Peyer's patch (tissue), 4 donors: ENCODE results near the gene YKT6. TPM values are rescaled to one million over a fixed set of nuclear protein-coding genes. Genes with fewer than 3 reads are reported as not detected.

Experiments used
- DNase-seq, 3 donors: peaks; one replicate each; pipeline ENCODE4 v3.0.0-alpha.2; 2017 to 2019
- H3K27ac ChIP-seq, 4 donors: fragments of 200-600 bp; sonication (generic); one replicate each; pipeline ENCODE4 v1.5.1; 2016 to 2019
- H3K27me3 ChIP-seq, 2 donors: fragments of 200-600 bp; sonication (generic); one replicate each; pipeline ENCODE4 v1.5.1; 2019
- H3K36me3 ChIP-seq, 3 donors: fragments of 200-600 bp; sonication (generic); one replicate each; pipeline ENCODE4 v1.5.1; 2016 to 2019
- H3K4me1 ChIP-seq, 4 donors: fragments of 200-600 bp; sonication (generic); one replicate each; pipeline ENCODE4 v1.5.1; 2016 to 2019
- H3K4me3 ChIP-seq, 4 donors: fragments of 200-600 bp; sonication (generic); 1 replicate in 3 of 4; 2 replicates in 1 of 4; pipeline ENCODE4 v1.5.1; 2016 to 2019; ENCODE audit warnings: mild to moderate bottlenecking in 1 of 4
- H3K9me3 ChIP-seq, 4 donors: fragments of 200-600 bp; sonication (generic); one replicate each; pipeline ENCODE4 v1.5.1; 2016 to 2019; ENCODE audit warnings: mild to moderate bottlenecking in 1 of 4
- CTCF ChIP-seq, 6 experiments: fragments of 450-650 bp in 4 of 6; fragments of 200-600 bp in 2 of 6; sonication (generic) in 1 of 6; IDR thresholded peaks; one replicate each; pipeline ENCODE4 v1.5.1; 2017 to 2019; ENCODE audit warnings: antibody characterized with exemption in 6 of 6, mild to moderate bottlenecking in 3 of 6, moderate library complexity in 1 of 6
- POLR2A ChIP-seq, 2 donors: fragments of 450-650 bp; IDR thresholded peaks; one replicate each; pipeline ENCODE4 v1.5.1; 2017; ENCODE audit warnings: antibody characterized with exemption in 2 of 2, mild to moderate bottlenecking in 2 of 2, moderate library complexity in 2 of 2
- total RNA-seq, 4 donors: library from RNA; depleted of rRNA; stranded (reverse); fragments of >200 nt; gene quantifications; one replicate each; pipeline ENCODE4 v1.1.0, GENCODE V29; 2016

Gene YKT6
- total RNA-seq, 4 donors from 2014 or later: 55.2 to 76.5 (median 67.0) TPM

DNA sequence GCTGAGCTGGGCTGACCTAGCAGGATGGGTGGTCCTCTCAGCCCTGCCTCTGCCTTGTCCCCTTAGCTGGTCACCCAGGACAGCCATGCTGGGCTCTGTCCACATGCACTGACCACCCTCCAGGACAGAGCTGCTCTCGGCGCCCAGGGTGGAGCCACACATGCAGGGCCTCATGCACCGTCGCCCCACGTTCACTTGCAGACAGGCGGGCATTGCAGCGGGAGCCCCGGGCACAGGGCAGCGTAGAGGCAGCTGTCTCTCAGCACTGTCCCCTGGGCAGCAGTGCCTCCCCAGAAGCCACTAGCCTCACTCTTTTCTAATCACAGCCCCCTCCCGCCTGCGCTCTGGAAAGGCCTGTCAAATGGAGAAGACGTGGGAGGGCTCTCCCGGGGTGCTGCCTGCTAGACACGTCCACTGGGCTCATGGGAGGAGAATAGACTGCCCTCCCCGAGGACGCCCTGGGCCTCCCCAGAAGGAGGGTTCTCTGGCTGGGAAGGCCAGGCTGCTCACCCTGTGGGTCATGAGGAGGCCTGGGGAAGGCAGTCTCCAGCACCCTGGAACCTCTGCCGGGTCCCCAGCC is 37.4 kb downstream of the YKT6 start:
- TF ChIP-seq CTCF (IDR thresholded peaks at IDR 0.05) (no peak), POLR2A (IDR thresholded peaks at IDR 0.05) (no peak)
- Histone ChIP-seq H3K4me3 (no peak overlapping the region), H3K27ac (no peak overlapping the region), H3K9me3 (no peaks in the 10 kb centered on the region), H3K27me3 (no peaks in the 10 kb centered on the region), H3K4me1 (no peaks in the 10 kb centered on the region), H3K36me3 (no peaks in the 10 kb centered on the region)
- no peak for DNase-seq

- no peak overlapping the region for H3K4me3 ChIP-seq
- no peaks in the 10 kb centered on the region for H3K27me3 ChIP-seq
- no peaks in the 10 kb centered on the region for H3K36me3 ChIP-seq
- no peaks in the 10 kb centered on the region for H3K9me3 ChIP-seq
- H3K4me1 ChIP-seq: no peaks in the 10 kb centered on the region
- DNase-seq: no peak
- H3K27ac ChIP-seq: no peak overlapping the region
- TF ChIP-seq CTCF (IDR thresholded peaks at IDR 0.05) (no peak), POLR2A (IDR thresholded peaks at IDR 0.05) (no peak)
Measured at GRCh38 chr7:44239361-44239760, 38.6 kb downstream of the YKT6 start.

DNA sequence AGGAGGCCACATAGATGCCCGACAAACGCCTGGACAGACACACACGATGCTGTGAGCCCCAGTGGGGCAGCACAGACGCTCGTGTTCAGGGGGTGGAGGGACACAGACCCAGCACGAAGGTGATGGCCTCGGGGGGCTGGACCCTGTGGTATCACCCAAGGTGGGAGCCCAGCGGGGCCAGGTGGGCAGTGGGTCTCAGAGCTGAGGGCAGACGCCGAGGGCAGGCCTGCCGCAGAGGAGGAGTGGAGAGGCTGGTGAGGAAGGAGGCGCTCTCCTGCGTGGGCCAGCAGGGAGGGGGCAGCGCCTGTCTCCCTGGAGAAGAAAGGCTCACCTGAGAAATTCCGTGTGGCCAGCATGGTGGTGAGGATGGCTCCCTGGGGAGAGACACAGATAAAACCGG is 39.6 kb downstream of the YKT6 start:
- DNase-seq: no peak
- H3K27ac ChIP-seq: no peak overlapping the region

GRCh38 chr7:44240983-44241510 is 40.3 kb downstream of the YKT6 start:
- Histone ChIP-seq H3K4me3 (peak overlapping the region in 2 of 4 donors; percentile 36 to 47), H3K36me3 (no peaks in the 10 kb centered on the region), H3K27me3 (no peaks in the 10 kb centered on the region), H3K27ac (no peak overlapping the region), H3K9me3 (no peaks in the 10 kb centered on the region), H3K4me1 (no peaks in the 10 kb centered on the region)
- TF ChIP-seq CTCF (IDR thresholded peaks at IDR 0.05) (peak in 5 of 6 experiments; percentile 36 to 76 (median 70)), POLR2A (IDR thresholded peaks at IDR 0.05) (no peak)
- peak; percentile 50 to 87 (median 79) for DNase-seq

More for the DNA sequence above, 39.6 kb downstream of the YKT6 start:
- no peaks in the 10 kb centered on the region for H3K9me3 ChIP-seq
- H3K36me3 ChIP-seq: no peaks in the 10 kb centered on the region
- no peaks in the 10 kb centered on the region for H3K27me3 ChIP-seq
- TF ChIP-seq CTCF (IDR thresholded peaks at IDR 0.05) (no peak), POLR2A (IDR thresholded peaks at IDR 0.05) (no peak)
- no peaks in the 10 kb centered on the region for H3K4me1 ChIP-seq
- H3K4me3 ChIP-seq: no peak overlapping the region

- H3K4me3 ChIP-seq: no peak overlapping the region
- H3K36me3 ChIP-seq: no peaks in the 10 kb centered on the region
- no peaks in the 10 kb centered on the region for H3K9me3 ChIP-seq
- no peak overlapping the region for H3K27ac ChIP-seq
- no peaks in the 10 kb centered on the region for H3K27me3 ChIP-seq
- no peak for TF ChIP-seq POLR2A (IDR thresholded peaks at IDR 0.05)
- no peak for TF ChIP-seq CTCF (IDR thresholded peaks at IDR 0.05)
- H3K4me1 ChIP-seq: no peaks in the 10 kb centered on the region
- DNase-seq: no peak
Measured at GRCh38 chr7:44242091-44242490, 41.3 kb downstream of the YKT6 start.
